ENCODE data around the gene ZDHHC7. TPM values are rescaled to one million over a fixed set of nuclear protein-coding genes. Genes with fewer than 3 reads are reported as not detected.

The ZDHHC7 gene
- polyA plus RNA-seq, 2 of the 4 experiments (the other 2 are of a cell fraction): 42.3 to 58.0 TPM

DNA sequence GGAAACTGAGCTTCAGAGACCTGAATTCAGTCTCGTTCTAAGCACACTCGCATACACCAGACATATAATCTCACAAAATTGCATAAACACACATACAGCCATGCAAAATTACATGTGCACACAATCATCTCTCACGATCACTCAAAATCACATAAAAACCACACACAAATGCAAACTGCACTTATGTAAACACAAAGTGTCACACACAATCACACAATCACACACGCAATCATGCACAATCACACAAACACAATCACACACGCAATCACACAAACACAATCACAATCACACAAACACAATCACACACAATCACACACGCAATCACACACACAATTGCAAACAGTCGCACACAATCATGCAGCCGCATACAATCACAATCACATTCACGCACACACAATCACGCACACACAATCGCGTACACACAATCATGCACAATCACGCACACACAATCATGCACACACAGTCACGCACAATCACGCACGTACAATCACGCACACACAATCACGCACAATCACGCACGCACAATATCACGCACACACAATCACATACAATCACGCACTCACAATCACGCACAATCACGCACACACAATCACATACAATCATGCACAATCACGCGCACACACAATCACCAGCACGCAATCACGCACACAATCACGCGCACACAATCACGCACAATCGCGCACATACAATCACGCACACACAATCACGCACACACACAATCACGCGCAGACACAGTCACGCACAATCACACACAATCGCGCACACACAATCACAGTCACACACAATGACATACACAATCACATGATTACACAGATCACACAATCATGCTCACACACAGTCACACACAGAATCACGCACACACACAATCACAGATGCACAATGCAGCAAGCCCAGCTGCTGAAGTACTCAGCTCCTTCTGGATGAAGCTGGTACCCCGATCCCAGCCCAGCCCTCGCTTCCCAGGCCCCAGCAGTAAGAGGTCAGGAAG lies 45.6 kb downstream of the ZDHHC7 start:
- TF ChIP-seq HOXB13 (CRISPR knock-in tag; IDR thresholded peaks at IDR 0.05; ENCODE audit: low read depth) (no peak), EP300 (IDR thresholded peaks at IDR 0.05) (no peak), NFE2L2 (conservative IDR thresholded peaks at IDR 0.05; ENCODE audit: low read length) (no peak), MAFK (IDR thresholded peaks at IDR 0.05; ENCODE audit: partially characterized antibody) (no peak), JUN (IDR thresholded peaks at IDR 0.05) (no peak), HDAC2 (IDR thresholded peaks at IDR 0.05) (no peak), RNF2 (IDR thresholded peaks at IDR 0.05; ENCODE audit: borderline replicate concordance, low read depth) (no peak), ZC3H11A (IDR thresholded peaks at IDR 0.05) (no peak), NPAS2 (CRISPR knock-in tag; IDR thresholded peaks at IDR 0.05; ENCODE audit: borderline replicate concordance) (no peak), HOXB5 (CRISPR knock-in tag; IDR thresholded peaks at IDR 0.05) (no peak), FOSL2 (IDR thresholded peaks at IDR 0.05) (no peak), FOSL2 (CRISPR knock-in tag; IDR thresholded peaks at IDR 0.05) (no peak), RARB (CRISPR knock-in tag; IDR thresholded peaks at IDR 0.05) (no peak)
- TF ChIP-seq, protein P1, sequence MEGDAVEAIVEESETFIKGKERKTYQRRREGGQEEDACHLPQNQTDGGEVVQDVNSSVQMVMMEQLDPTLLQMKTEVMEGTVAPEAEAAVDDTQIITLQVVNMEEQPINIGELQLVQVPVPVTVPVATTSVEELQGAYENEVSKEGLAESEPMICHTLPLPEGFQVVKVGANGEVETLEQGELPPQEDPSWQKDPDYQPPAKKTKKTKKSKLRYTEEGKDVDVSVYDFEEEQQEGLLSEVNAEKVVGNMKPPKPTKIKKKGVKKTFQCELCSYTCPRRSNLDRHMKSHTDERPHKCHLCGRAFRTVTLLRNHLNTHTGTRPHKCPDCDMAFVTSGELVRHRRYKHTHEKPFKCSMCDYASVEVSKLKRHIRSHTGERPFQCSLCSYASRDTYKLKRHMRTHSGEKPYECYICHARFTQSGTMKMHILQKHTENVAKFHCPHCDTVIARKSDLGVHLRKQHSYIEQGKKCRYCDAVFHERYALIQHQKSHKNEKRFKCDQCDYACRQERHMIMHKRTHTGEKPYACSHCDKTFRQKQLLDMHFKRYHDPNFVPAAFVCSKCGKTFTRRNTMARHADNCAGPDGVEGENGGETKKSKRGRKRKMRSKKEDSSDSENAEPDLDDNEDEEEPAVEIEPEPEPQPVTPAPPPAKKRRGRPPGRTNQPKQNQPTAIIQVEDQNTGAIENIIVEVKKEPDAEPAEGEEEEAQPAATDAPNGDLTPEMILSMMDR (IDR thresholded peaks at IDR 0.05): no peak
- TF ChIP-seq, protein P2, sequence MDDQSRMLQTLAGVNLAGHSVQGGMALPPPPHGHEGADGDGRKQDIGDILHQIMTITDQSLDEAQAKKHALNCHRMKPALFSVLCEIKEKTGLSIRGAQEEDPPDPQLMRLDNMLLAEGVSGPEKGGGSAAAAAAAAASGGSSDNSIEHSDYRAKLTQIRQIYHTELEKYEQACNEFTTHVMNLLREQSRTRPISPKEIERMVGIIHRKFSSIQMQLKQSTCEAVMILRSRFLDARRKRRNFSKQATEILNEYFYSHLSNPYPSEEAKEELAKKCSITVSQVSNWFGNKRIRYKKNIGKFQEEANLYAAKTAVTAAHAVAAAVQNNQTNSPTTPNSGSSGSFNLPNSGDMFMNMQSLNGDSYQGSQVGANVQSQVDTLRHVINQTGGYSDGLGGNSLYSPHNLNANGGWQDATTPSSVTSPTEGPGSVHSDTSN (IDR thresholded peaks at IDR 0.05): no peak
- TF ChIP-seq, protein P3, sequence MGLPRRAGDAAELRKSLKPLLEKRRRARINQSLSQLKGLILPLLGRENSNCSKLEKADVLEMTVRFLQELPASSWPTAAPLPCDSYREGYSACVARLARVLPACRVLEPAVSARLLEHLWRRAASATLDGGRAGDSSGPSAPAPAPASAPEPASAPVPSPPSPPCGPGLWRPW (IDR thresholded peaks at IDR 0.05): no peak
- TF ChIP-seq, protein P4, sequence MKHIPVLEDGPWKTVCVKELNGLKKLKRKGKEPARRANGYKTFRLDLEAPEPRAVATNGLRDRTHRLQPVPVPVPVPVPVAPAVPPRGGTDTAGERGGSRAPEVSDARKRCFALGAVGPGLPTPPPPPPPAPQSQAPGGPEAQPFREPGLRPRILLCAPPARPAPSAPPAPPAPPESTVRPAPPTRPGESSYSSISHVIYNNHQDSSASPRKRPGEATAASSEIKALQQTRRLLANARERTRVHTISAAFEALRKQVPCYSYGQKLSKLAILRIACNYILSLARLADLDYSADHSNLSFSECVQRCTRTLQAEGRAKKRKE (CRISPR knock-in tag; IDR thresholded peaks at IDR 0.05; ENCODE audit: low read depth): no peak
- ChIA-PET POLR2A (interaction anchor here (0.6 kb wide), 1 partner anchor 218 kb away, joined by 14 read pairs; no protein-coding TSS in a partner anchor), CTCF (interaction anchor here (1.1 to 19.5 kb wide), 5 partner anchors 11 to 343 kb away, joined by 3 to 452 read pairs (median 91); no protein-coding TSS in a partner anchor)
- no peak for DNase-seq (ENCODE audit: low read depth in 1 of 2, low spot score in 1 of 2)
- ATAC-seq: no peak
- H3K4me2 ChIP-seq: no peak overlapping the region
- H3K4me1 ChIP-seq: no peaks in the 10 kb centered on the region
- WGBS (ENCODE audit: missing lambda C conversion rate): 88% methylated on average over 43 of the region's 43 CpGs
- FAIRE-seq: no peak
- H3K27ac ChIP-seq: no peak overlapping the region
- H3K9me3 ChIP-seq: no peaks in the 10 kb centered on the region
- no peak overlapping the region for H3K4me3 ChIP-seq

DNA sequence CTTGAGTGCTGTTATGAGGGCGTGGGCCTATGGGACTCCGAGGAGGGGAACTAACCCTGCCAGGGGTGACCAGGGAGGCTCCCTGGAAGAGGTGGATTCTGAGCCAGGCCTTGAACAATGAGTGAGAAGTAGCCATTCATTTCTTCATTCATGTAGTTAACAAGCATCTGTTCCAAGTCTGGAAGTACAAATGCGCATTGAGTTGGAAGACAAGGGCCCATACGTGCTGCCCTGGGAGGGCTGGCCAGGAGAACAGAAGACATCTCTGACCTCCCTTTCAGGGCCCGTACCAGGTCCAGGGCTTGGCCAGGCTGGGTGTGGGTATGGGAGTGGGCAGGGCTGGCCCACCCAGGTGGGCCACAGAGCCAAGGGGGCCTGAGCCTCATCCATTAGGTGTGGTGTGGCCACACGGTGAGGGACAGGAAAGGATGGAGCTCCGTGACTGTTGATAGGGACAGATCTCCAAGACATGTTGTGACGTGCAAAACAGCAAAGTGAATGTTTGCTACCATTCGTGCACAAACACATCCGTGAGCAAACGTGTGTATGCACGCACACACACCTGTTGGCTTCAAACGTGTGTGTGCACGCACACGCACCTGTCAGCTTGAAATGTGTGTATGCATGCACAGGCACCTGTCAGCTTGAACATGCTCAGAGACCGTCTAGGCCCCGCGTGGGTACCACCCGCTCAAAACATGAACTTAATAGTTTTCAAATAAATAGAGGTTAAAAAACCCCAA lies 46.8 kb downstream of the ZDHHC7 start:
- H3K4me2 ChIP-seq: no peak overlapping the region
- DNase-seq (ENCODE audit: low read depth in 1 of 2, low spot score in 1 of 2): no peak
- no peaks in the 10 kb centered on the region for H3K9me3 ChIP-seq
- WGBS (ENCODE audit: missing lambda C conversion rate): 84% methylated on average over 19 of the region's 19 CpGs
- TF ChIP-seq HOXB13 (CRISPR knock-in tag; IDR thresholded peaks at IDR 0.05; ENCODE audit: low read depth): no peak
- TF ChIP-seq SMC3 (IDR thresholded peaks at IDR 0.05): no peak
- TF ChIP-seq RARB (CRISPR knock-in tag; IDR thresholded peaks at IDR 0.05): no peak
- TF ChIP-seq PHF8 (IDR thresholded peaks at IDR 0.05; ENCODE audit: borderline replicate concordance, low read depth): no peak
- TF ChIP-seq EHMT2 (IDR thresholded peaks at IDR 0.05; ENCODE audit: low read depth): no peak
- TF ChIP-seq GATA3 (IDR thresholded peaks at IDR 0.05; ENCODE audit: borderline replicate concordance): no peak
- no peak for TF ChIP-seq POLR2AphosphoS2 (conservative IDR thresholded peaks at IDR 0.05; ENCODE audit: low read length)
- no peak for TF ChIP-seq FOXS1 (CRISPR knock-in tag; IDR thresholded peaks at IDR 0.05)
- TF ChIP-seq MYC (IDR thresholded peaks at IDR 0.05; ENCODE audit: borderline replicate concordance, low read length): no peak
- no peak for TF ChIP-seq HDAC2 (IDR thresholded peaks at IDR 0.05)
- H3K4me3 ChIP-seq: no peak overlapping the region
- ATAC-seq: no peak
- no peaks in the 10 kb centered on the region for H3K4me1 ChIP-seq
- ChIA-PET POLR2A (no interaction called here), CTCF (interaction anchor here (0.8 to 19.5 kb wide), 4 partner anchors 10 to 210 kb away, joined by 4 to 452 read pairs (median 108); no protein-coding TSS in a partner anchor)
- FAIRE-seq: no peak
- no peak overlapping the region for H3K27ac ChIP-seq
